WERI-Rb-1 (cell line): ENCODE results near the gene CDKAL1.

Source experiments
- DNase-seq: peaks from one replicate; pipeline ENCODE4 v3.0.0-alpha.2; 2020
- H3K27ac ChIP-seq: fragments of 250-450 bp; sonication (Bioruptor Pico); 2 replicates; pipeline ENCODE4 v1.5.1; 2020; ENCODE audit warnings: mild to moderate bottlenecking, moderate library complexity
- H3K27me3 ChIP-seq: fragments of 250-450 bp; sonication (Bioruptor Pico); 2 replicates; pipeline ENCODE4 v1.5.1; 2021; ENCODE audit warnings: mild to moderate bottlenecking, low read depth, moderate library complexity; ENCODE audit not compliant: insufficient read depth, severe bottlenecking
- H3K36me3 ChIP-seq: fragments of 250-450 bp; sonication (Bioruptor Pico); 2 replicates; pipeline ENCODE4 v1.5.1; 2020; ENCODE audit warnings: mild to moderate bottlenecking, moderate library complexity
- H3K4me3 ChIP-seq: 2 replicates; pipeline ENCODE4 v1.5.1; 2011; ENCODE audit warnings: low read depth, mild to moderate bottlenecking, control low read depth, low read length
- H3K9me3 ChIP-seq: fragments of 250-450 bp; sonication (Bioruptor Pico); 2 replicates; pipeline ENCODE4 v1.5.1; 2021; ENCODE audit warnings: mild to moderate bottlenecking, moderate library complexity; ENCODE audit not compliant: severe bottlenecking
- TF ChIP-seq, protein P1 (sequence below): IDR thresholded peaks from 2 replicates; pipeline ENCODE4 v1.5.1; 2011; ENCODE audit warnings: low read depth, mild to moderate bottlenecking, control low read depth, inconsistent platforms, low read length

CDKAL1 gene

DNA sequence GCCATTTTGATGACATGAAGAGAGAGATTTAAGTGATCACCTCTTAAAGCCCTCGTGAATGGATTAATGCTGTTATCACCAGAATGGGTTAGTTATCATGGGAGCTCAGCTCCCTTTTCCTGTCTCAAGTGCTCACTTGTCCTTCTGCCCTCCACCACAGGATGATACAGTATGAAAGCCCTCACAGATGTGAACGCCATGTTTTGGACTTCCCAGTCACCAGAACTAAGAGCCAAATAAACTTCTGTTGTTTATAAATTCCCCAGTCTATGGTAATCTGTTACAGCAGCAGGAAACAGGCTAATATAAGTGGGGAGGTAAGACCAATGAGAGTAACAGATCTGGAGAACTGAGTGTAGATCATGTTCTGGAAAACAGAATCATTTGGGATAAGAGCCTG lies 493.2 kb downstream of the CDKAL1 start:
- H3K27me3 ChIP-seq, result no peaks in the 10 kb centered on the region
- TF ChIP-seq, protein P1, sequence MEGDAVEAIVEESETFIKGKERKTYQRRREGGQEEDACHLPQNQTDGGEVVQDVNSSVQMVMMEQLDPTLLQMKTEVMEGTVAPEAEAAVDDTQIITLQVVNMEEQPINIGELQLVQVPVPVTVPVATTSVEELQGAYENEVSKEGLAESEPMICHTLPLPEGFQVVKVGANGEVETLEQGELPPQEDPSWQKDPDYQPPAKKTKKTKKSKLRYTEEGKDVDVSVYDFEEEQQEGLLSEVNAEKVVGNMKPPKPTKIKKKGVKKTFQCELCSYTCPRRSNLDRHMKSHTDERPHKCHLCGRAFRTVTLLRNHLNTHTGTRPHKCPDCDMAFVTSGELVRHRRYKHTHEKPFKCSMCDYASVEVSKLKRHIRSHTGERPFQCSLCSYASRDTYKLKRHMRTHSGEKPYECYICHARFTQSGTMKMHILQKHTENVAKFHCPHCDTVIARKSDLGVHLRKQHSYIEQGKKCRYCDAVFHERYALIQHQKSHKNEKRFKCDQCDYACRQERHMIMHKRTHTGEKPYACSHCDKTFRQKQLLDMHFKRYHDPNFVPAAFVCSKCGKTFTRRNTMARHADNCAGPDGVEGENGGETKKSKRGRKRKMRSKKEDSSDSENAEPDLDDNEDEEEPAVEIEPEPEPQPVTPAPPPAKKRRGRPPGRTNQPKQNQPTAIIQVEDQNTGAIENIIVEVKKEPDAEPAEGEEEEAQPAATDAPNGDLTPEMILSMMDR, result no peak
- H3K4me3 ChIP-seq, result no peak overlapping the region
- DNase-seq, result no peak
- no peaks in the 10 kb centered on the region for H3K9me3 ChIP-seq
- H3K36me3 ChIP-seq, result no peaks in the 10 kb centered on the region
- H3K27ac ChIP-seq, result no peak overlapping the region

- Histone ChIP-seq H3K9me3 (no peaks in the 10 kb centered on the region), H3K4me3 (no peak overlapping the region), H3K36me3 (no peaks in the 10 kb centered on the region), H3K27ac (no peak overlapping the region), H3K27me3 (no peaks in the 10 kb centered on the region)
- no peak for DNase-seq
- TF ChIP-seq, protein P1, result no peak
Observed at GRCh38 chr6:21031182-21031581, 496.9 kb downstream of the CDKAL1 start.

GRCh38 chr6:21033084-21033483 lies 498.8 kb downstream of the CDKAL1 start:
- no peaks in the 10 kb centered on the region for H3K27me3 ChIP-seq
- no peak for DNase-seq
- no peak overlapping the region for H3K27ac ChIP-seq
- no peaks in the 10 kb centered on the region for H3K9me3 ChIP-seq
- no peaks in the 10 kb centered on the region for H3K36me3 ChIP-seq
- no peak overlapping the region for H3K4me3 ChIP-seq
- TF ChIP-seq, protein P1, result no peak

DNA sequence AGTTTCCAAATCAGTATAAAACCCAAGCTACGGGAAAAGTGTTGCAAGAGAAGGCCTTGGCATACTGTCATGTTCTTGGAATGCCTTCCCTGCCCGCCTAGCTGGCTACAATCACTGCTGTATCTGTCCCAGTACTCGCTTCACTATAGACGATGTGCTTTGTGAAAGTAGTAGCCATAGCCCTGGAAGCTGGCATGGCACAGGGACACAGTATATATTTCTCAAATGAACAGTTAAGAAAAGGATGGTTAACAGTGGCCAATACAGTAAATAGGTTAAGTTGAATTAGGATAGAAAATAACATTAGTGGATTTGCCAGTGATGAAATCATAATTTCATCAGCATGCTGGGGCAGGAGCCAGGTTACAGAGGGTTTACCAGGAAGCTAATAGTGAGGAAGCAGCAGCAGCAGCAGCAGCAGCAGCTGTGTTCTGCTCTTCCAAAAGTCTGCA lies 499.3 kb downstream of the CDKAL1 start:
- Histone ChIP-seq H3K27me3 (no peaks in the 10 kb centered on the region), H3K4me3 (no peak overlapping the region), H3K9me3 (no peaks in the 10 kb centered on the region), H3K36me3 (no peaks in the 10 kb centered on the region), H3K27ac (no peak overlapping the region)
- TF ChIP-seq, protein P1, result no peak
- no peak for DNase-seq

DNA sequence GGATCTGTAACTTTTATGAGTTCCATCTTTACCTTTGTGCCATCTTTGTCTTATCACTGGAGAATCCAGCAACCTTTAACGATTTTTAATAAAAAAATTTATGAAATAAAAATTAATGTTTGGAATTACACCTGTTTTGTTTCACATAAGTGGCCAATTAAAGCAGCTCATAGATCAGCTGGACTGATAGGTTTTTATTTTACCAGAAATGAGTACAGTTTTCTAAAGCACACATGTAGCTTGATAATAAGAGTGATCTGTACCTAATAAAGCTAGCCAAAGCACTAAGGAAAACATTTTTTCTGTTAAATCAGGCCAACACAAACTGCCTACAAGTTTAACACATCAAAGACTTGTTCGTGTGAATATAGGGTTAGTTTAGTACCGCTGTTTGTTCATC lies 500.1 kb downstream of the CDKAL1 start:
- H3K36me3 ChIP-seq, result no peaks in the 10 kb centered on the region
- no peak for DNase-seq
- H3K27me3 ChIP-seq, result no peaks in the 10 kb centered on the region
- no peaks in the 10 kb centered on the region for H3K9me3 ChIP-seq
- H3K4me3 ChIP-seq, result no peak overlapping the region
- H3K27ac ChIP-seq, result no peak overlapping the region
- TF ChIP-seq, protein P1, result no peak

GRCh38 chr6:21037453-21037852 lies 503.2 kb downstream of the CDKAL1 start:
- H3K27ac ChIP-seq, result no peak overlapping the region
- no peaks in the 10 kb centered on the region for H3K36me3 ChIP-seq
- no peaks in the 10 kb centered on the region for H3K27me3 ChIP-seq
- TF ChIP-seq, protein P1, result no peak
- H3K4me3 ChIP-seq, result no peak overlapping the region
- no peak for DNase-seq
- no peaks in the 10 kb centered on the region for H3K9me3 ChIP-seq
